Ammon's horn (tissue), 1 donor: ENCODE data around the gene ALDH1A1.
A peak's percentile ranks its signal among the peaks of the same experiment; 100 is the strongest.

Experiments
- DNase-seq: peaks from one replicate; pipeline ENCODE4 v3.0.0-alpha.2; 2016; ENCODE audit warnings: low spot score

The ALDH1A1 gene

DNA sequence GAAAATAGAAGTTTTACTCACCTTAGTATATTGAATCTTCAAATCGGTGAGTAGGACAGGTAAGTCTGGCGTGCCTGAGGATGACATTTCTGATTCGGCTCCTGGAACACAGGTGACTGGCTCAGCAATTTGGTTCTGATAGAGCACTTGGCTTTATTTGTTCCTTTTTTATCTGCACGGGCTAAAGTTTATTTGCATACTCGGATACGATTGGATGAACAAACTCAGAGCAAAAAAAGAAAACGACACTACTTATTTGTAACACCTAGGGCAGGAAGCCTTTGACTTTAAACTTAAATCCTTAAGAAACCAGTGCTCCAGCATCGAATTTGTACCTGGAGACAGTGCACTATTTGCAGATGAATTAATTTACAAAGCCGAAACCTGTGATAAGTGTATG is at the start of gene ALDH1A1:
Gene ALDH1A1 (minus strand): TSS at position 140 of the 400 bp plus-strand sequence. CDS start 53 bp downstream, at position 87.
- DNase-seq = no peak

GRCh38 chr9:73001860-73002259 is 49.0 kb upstream of the ALDH1A1 start:
- DNase-seq = no peak

DNA sequence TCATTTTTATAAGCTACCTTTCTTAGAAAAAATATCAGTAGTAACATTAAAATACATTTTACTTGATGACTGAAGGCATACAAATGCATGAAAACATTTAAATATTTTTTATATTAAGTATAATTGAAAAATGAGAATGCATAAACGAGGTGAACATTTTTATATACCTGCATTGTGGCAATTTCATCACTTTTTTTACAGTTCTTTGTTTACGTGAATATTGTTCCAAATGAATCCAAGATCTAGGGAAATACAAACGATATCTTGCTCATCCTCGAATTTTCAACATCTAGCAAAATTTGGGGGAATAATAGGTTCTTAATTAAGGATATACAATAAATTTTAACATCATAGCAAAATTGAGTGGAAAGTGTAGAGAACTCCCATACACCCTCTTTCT is 45.5 kb upstream of the ALDH1A1 start:
- no peak for DNase-seq

- no peak for DNase-seq
Observed at GRCh38 chr9:72997387-72997995, 44.6 kb upstream of the ALDH1A1 start.

- DNase-seq = no peak
Observed at GRCh38 chr9:72996684-72997314, 43.9 kb upstream of the ALDH1A1 start.

DNA sequence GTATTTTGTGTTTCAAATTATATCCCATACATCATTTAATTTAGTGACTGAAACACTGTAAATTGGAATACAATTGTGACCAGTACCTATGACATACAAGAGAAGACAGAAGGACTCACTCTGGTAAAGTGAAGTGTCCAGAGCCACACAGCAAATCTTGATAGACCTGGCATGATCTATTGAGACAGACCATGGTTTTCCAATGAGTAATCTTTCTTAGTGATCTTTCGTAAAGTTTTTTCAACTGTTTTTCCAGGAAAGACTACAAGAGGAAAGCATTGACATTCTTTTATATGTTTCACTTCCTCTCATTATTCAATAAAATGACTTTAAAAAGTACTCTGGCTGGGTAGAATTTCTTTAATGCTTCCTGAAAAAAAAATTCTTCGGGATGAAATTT is 43.3 kb upstream of the ALDH1A1 start:
- no peak for DNase-seq

DNA sequence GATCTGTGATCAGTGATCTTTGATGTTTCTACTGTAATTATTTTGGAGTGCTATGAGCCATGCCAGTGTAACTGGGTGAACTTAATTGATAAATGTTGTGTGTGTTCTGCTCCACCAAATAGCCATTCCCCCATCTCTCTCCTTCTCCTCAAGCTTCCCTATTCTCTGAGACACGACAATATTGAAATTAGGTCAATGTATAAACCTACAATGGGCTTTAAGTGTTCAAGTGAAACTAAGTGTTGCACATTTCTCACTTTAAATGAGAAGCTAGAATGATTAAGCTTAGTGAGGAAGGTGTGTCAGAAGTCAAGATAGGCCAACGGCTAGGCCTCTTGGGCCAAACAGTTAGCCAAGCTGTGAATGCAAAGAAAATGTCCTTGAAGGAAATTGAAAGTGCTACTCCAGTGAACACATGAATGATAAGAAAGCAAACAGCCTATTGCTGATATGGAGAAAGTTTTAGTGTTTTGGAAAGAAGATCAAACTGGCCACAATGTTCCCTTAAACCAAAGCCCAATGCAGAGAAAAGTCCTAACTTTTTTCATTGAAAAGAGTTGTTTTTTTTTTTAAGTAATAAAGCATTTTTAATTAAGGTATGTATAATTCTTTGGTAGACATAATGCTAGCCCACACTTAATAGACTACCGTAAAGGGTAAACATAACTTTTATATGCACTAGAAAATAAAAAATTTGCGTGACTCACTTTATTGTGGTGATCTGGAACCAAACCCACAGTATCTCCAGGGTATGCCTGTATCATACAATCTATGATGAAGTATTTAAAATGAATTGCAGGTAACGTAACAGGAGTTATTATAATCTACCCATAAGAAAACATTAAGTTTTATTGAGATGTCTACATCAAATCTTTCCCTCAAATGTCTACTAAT is 42.5 kb upstream of the ALDH1A1 start:
- DNase-seq = no peak

DNA sequence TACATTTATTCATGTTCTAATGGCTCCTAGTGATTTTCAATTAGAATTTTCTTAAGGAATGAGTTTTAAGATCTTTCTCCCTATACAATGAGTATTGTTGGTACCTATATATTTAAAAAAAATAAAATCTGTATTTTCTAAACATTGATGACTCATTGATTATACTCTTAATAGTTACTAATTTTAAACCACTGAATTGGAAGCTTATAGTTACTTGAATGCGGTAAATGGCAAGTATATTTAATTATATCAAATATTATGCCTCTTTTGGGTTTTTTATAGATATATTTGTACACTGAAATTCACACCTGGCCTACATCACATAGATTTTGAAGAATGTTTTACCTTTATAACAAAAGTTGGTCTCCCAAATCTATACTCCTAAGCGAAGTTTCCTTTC is 38.9 kb upstream of the ALDH1A1 start:
- no peak for DNase-seq

DNA sequence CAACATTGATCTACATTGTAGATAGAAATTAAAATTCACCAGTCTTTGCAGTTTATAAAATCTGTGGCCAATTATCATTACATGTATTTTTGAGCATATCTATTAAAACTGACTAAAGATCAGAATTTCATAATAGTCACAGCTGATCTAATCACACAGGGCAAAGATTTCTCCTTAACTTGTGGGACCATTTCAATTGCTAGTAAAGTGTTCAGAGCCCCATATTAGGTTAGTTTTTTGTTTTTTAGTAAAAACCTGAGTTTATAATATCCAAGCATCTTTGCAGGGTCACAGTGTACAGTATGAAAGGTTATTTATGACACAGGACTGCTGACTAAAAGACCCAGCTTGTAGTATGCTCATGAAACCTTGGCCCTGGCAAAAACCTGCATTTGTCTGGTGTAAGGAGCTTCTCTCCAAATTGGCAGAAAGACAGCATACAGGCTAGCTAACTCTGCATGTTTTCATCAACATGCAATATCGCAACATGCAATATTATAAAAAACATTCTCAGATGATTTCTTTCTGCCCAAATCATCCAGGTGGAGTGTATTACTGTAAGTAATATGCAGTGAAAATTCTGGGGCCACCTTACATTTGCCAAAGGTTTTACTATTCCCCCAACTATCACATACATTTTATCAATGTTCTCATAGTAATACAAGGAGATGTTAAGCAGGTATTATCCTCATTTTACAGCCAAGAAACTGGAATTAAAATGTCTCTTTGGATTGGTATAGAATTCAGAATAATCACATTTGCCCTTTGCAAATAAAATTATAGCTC is 37.7 kb upstream of the ALDH1A1 start:
- no peak for DNase-seq

GRCh38 chr9:72986522-72987116 is 33.8 kb upstream of the ALDH1A1 start:
- no peak for DNase-seq

DNA sequence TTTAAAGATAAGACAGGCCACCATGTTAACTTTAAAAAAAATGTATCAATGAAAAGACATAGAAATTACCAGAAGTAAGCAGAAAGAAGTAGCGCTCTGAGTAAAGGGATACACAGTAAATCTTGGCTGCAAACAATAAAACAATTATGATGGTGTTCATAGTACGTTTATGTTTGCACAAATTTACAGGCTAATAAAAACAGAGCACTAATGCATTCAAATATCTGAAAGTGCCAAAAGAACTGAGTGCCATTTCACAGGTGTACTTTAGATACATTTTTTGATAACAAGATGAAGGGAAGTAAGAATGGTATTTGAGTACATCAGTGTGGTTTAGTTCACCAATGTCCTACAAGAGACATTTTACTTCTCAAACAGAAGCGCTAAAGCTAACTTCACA is 32.9 kb upstream of the ALDH1A1 start:
- no peak for DNase-seq

DNA sequence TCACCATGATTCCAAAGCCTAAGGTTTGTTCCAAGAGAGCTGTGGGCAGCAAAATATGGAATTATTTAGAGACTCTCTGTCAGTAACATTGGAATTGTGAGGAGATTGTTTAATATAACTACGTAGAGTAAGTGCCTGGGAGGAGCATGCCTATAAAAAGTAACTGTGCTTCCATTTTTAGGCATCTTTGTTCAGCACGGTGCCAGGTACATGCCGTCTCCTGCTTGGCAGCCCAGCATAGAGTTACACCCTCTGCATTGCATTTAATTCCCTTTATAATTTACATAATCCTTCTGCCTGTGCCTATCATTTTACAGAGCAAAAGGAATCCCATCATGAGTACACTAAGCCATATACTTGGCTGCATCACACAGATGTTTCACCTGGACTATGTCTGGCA is 32.1 kb upstream of the ALDH1A1 start:
- no peak for DNase-seq

DNA sequence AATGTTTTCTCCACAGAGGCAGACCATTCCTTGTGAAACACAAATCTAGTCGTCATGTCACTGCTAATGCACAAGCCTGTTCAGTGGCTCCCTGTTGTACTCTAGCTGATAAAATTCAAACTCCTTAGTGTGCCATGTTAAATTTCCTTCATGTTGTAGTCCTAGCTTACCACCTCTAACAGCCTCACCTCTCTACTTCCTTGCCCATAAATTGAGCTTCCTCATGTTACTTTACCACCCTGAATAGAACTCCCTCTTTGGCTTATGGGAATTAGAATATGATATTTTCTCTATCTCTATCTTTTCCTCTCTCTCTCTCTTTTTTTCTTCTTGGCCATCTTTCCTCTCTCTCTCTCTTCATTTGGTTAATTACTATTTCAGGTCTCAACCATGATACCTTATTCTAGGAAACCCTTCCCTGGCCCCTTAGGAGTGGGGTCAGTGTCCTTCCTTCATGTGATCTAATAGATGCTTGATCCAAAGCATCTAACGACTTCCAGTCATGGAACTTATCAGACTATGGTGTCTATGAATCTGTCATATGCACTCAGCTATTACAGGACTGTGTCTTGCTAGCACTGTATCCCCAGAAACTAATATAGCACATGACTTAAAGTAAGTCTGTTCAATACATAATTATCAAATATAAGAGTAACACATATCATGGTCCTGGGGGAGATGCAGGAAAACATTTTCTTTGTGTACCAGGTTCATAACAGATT is 31.5 kb upstream of the ALDH1A1 start:
- no peak for DNase-seq

DNA sequence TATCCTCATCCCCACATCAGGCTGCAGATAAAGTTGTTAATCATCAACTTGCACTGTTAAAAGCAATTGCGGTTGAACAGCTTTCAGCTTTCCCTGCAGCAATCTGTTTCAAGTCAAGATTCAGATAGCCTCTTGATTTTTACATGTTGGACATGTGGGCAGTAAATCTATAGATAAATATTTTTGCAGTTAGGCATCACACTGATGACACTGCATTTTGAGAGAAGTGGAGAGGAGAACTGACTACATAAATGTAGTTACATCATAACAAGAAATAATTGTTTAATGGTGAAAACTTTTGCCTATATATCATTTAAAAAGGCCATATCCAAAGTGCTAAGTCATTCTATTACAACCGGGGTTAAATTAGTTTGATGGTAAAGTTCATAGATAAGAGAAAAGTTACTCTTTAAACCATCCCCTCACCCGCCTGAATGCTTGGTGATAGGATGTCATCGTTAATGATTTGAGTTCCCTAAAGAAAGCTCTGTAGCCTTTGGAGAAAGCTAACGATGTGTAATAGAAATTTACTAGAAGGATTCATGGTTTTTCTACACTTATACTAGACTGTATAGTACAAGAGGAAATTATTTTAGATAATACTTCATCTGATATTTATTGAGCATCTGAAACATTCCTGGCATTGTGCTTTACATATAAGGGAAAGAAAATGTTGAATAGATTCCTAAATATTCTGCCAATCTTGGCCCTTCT is 30.8 kb upstream of the ALDH1A1 start:
- no peak for DNase-seq

DNA sequence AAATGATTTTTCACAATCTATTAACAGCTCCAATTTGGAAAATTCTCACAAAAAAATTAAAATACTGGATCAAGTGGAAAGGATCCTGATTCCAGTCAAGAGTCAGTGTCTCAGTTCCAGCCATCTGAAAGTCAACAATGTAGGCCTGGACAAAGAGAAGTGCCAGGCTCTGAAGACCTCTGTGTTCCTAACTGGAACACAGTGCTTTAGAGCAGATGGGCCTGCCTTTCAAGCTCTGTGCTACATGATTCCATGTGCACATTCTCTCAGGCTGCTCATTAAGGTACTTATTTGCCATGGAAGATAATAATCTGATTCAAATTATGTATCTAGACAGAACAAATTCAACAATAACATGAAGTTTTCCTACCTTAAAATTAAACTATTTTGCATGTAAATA is 30.2 kb upstream of the ALDH1A1 start:
- DNase-seq = peak; percentile 13

- no peak for DNase-seq
Observed at GRCh38 chr9:72982146-72982799, 29.4 kb upstream of the ALDH1A1 start.

GRCh38 chr9:72981433-72981832 is 28.6 kb upstream of the ALDH1A1 start:
- no peak for DNase-seq

DNA sequence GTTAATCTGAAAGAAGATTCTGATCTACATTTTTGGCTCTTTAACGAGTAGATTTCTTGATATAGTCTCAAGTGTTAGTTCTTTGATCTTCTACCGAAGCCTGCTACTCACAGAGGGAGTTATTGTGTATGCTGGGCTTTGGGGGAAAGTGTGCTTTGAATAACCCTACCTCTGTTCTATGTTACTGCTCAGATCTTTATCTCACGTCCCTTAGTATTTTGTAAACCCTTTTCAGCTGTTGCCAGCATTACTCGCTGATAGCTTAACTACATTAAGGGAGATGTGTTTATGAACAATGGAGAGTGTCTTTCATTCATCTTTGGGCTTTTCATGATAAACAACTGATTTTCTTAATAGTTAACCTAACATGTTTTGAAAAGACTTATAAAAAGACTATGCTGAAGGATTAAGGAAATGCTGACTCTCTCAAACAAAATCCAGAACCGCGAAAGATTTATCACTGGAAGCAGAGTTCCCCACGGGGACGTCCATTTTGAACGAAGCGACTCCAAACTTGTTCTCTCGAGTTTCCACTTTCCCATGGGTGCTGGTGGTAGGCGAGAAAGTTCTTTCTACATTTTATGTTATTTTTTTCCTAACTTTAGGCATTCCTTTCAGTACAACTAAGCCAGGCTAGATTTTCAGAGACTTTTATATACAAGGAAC is 27.9 kb upstream of the ALDH1A1 start:
- no peak for DNase-seq

DNA sequence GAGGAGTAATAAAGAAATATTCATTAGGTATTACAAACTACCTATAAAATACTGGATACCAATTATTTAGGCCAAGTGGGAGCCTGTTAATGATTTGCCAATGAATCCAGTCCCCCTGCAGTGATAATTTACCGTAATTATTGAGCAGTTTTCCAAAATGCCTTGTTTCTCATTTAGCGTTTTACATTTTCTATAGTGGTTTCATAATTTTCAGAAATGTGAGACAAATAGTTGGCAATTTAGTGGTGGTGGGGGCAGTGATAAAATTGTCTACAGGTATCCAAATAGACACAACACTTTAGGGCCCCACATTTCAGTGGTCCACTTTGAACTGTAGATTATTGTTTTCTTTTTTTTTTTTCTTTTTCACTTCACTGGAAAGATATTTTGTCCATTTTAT is 27.3 kb upstream of the ALDH1A1 start:
- DNase-seq = no peak
